Measurements from ENCODE around the gene PCNX1. TPM values are rescaled to one million over a fixed set of nuclear protein-coding genes. Genes with fewer than 3 reads are reported as not detected.
A peak's percentile ranks its signal among the peaks of the same experiment; 100 is the strongest.

PCNX1 gene
- total and polyA plus RNA-seq, 9 of the 15 experiments (the other 6 are each of a cell fraction or from before 2014, with no cell fraction given), result 0.30 to 4.5 (median 2.3) TPM

- CTCF ChIA-PET (ENCODE audit: low intra/inter-chr PET ratio), result no interaction called here
- no peak for ATAC-seq
These were observed 171.2 kb downstream of the PCNX1 start for GRCh38 chr14:71078500-71078899.

More at GRCh38 chr14:71078500-71078899, 171.2 kb downstream of the PCNX1 start:
- no peak for DNase-seq (ENCODE audit: extremely low read depth in 1 of 4, low spot score in 3 of 4)
- in situ Hi-C loops (cut with MboI) (no loop called here), intact Hi-C loops (cut with micrococcal nuclease) (no loop called here)
- no peaks in the 10 kb centered on the region for H3K4me1 ChIP-seq (replicated peaks in 1 of 2; ENCODE audit: control insufficient read depth in 2 of 2, insufficient read depth in 2 of 2, low read length in 2 of 2)
- WGBS (ENCODE audit: insufficient coverage, low coverage, missing lambda C conversion rate), result 32% methylated on average over 2 of the region's 2 CpGs
- no TSS peak for BruUV-seq (replicated peaks)
- no peaks in the 10 kb centered on the region for H3K9me3 ChIP-seq (replicated peaks; ENCODE audit: control insufficient read depth, insufficient read depth, low read depth, low read length)
- TF ChIP-seq RERE (CRISPR knock-in tag; IDR thresholded peaks at IDR 0.05; ENCODE audit: borderline replicate concordance) (no peak), CREB3 (tag; conservative IDR thresholded peaks at IDR 0.05; ENCODE audit: low read depth) (no peak), SRSF1 (IDR thresholded peaks at IDR 0.05; ENCODE audit: low read depth, low read length) (no peak), KLF13 (tag; IDR thresholded peaks at IDR 0.05; ENCODE audit: borderline replicate concordance, low read depth) (no peak), ZNF384 (IDR thresholded peaks at IDR 0.05; ENCODE audit: low read depth, low read length) (0 out of 2 replicates have a peak, but pooled peaks have one; percentile 34), ZNF197 (CRISPR knock-in tag; IDR thresholded peaks at IDR 0.05; ENCODE audit: low read depth) (no peak)
- H3K79me2 ChIP-seq (ENCODE audit: control insufficient read depth, insufficient read depth, low read length), result no peaks in the 10 kb centered on the region
- no peak overlapping the region for H3K27ac ChIP-seq (ENCODE audit: extremely low read depth, low read depth, low read length)
- H2AFZ ChIP-seq (ENCODE audit: low read depth, low read length), result no peak overlapping the region
- H3K36me3 ChIP-seq (ENCODE audit: control insufficient read depth, insufficient read depth, low read length), result no peaks in the 10 kb centered on the region
- no peak overlapping the region for H3K4me2 ChIP-seq (ENCODE audit: insufficient read depth, low read length)
- POLR2A ChIA-PET, result no interaction called here
- H3K9me1 ChIP-seq (ENCODE audit: control insufficient read depth, insufficient read depth, low read length), result no peaks in the 10 kb centered on the region
- no peaks in the 10 kb centered on the region for H3K27me3 ChIP-seq (ENCODE audit: control insufficient read depth in 2 of 2, insufficient read depth in 2 of 2, low read length in 2 of 2)
- H4K20me1 ChIP-seq (replicated peaks; ENCODE audit: control insufficient read depth, insufficient read depth, low read length), result no peaks in the 10 kb centered on the region
- no peak for FAIRE-seq
- H3K9ac ChIP-seq (ENCODE audit: insufficient read depth in 1 of 2, low read depth in 2 of 2, low read length in 2 of 2), result no peak overlapping the region
- H3K4me3 ChIP-seq, result no peak overlapping the region
